OCI-LY3 (cell line): ENCODE results near the gene GNG2.

Experiments
- H2AFZ ChIP-seq: fragments of 200-600, 300-600 bp; shearing (Covaris generic); 2 replicates; pipeline ENCODE4 v1.6.0; 2014; ENCODE audit warnings: antibody characterized with exemption, low read depth, low read length
- H3K27ac ChIP-seq: fragments of 200-600, 300-600 bp; sonication (generic); 2 replicates; pipeline ENCODE4 v1.5.1; 2014; ENCODE audit warnings: mild to moderate bottlenecking, low read length, moderate library complexity, mixed read lengths
- H3K27me3 ChIP-seq: fragments of 200-600, 300-600 bp; sonication (generic); 2 replicates; pipeline ENCODE4 v1.6.1; 2014; ENCODE audit warnings: low read depth, low read length, mixed read lengths
- H3K36me3 ChIP-seq: fragments of 200-600, 300-600 bp; sonication (generic); replicated peaks from 2 replicates; pipeline ENCODE3; 2014; ENCODE audit warnings: low read depth, low read length, mixed read lengths
- H3K4me1 ChIP-seq: fragments of 300-600, 200-600 bp; sonication (generic); 2 replicates; pipeline ENCODE4 v1.6.1; 2014; ENCODE audit warnings: low read length, mixed read lengths
- H3K4me2 ChIP-seq: fragments of 200-600, 300-600 bp; sonication (generic); 2 replicates; pipeline ENCODE4 v1.6.1; 2014; ENCODE audit warnings: low read length, mixed read lengths
- H3K4me3 ChIP-seq: fragments of 300-600, 200-600 bp; sonication (generic); 2 replicates; pipeline ENCODE4 v1.5.1; 2014; ENCODE audit warnings: antibody characterized with exemption, mild to moderate bottlenecking, low read length, moderate library complexity
- H3K79me2 ChIP-seq: fragments of 300-600, 200-600 bp; shearing (Covaris generic); 2 replicates; pipeline ENCODE4 v1.6.1; 2014; ENCODE audit warnings: mild to moderate bottlenecking, low read length, mixed read lengths
- H3K9ac ChIP-seq: fragments of 300-600, 200-600 bp; shearing (Covaris generic); 2 replicates; pipeline ENCODE4 v1.6.0; 2014; ENCODE audit warnings: mild to moderate bottlenecking, low read length, moderate library complexity
- H3K9me3 ChIP-seq: fragments of 200-600, 300-600 bp; shearing (Covaris generic); 2 replicates; pipeline ENCODE4 v1.6.1; 2014; ENCODE audit warnings: low read length, mixed read lengths; ENCODE audit not compliant: insufficient read depth
- H4K20me1 ChIP-seq: fragments of 200-600, 300-600 bp; sonication (generic); 2 replicates; pipeline ENCODE4 v1.6.1; 2016; ENCODE audit warnings: low read length, mixed read lengths; ENCODE audit not compliant: insufficient read depth
- CTCF ChIP-seq: fragments of 200-600, 300-600 bp; sonication (generic); IDR thresholded peaks from 2 replicates; pipeline ENCODE4 v1.5.1; 2014; ENCODE audit warnings: antibody characterized with exemption, low read length, low read depth
- EZH2phosphoT487 ChIP-seq: fragments of 200-600 bp; shearing (Covaris generic); IDR thresholded peaks from 2 replicates; pipeline ENCODE4 v1.6.1; 2018; ENCODE audit warnings: antibody characterized with exemption, mixed run types, low read depth

Gene GNG2

DNA sequence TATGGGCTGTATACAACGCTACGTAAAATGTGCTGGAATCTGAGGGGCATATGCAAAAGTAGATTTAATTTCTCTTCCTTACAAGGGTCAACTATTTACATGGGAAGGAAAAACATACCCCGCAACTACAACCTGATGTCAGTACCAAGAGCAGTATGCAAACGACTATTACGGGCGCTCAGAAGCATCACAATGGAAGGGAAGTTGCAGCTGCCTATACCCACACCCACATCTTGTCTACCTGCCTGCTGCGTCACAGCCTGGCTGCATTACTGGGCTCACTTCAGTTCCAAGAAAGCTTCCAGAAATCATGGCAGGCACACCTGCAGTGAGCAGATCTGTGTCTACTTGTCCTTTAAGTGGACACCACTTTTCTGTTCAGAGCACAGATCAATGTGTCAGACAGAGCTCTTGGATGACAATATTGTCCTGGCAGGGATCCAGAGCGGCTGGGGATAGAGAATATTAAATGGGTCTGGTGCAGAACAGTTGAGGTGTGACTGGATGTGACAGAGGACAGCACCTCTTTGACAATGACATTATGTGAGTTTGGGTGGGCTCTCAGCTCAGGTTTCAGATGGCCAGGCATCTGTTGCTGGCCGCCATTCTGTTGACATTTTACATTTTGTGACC lies 41.5 kb upstream of the GNG2 start:
- no peak overlapping the region for H3K27ac ChIP-seq
- no peak overlapping the region for H3K4me2 ChIP-seq
- TF ChIP-seq EZH2phosphoT487 = no peak
- no peak for TF ChIP-seq CTCF
- peaks cover 10% of the 10 kb centered on the region; the same call in 1 of the 2 replicates for H3K27me3 ChIP-seq
- H3K79me2 ChIP-seq = no peaks in the 10 kb centered on the region
- H3K9me3 ChIP-seq = no peaks in the 10 kb centered on the region
- no peaks in the 10 kb centered on the region for H4K20me1 ChIP-seq
- no peaks in the 10 kb centered on the region for H3K36me3 ChIP-seq
- no peak overlapping the region for H3K9ac ChIP-seq
- H3K4me3 ChIP-seq = no peak overlapping the region
- H3K4me1 ChIP-seq = no peaks in the 10 kb centered on the region
- no peak overlapping the region for H2AFZ ChIP-seq

- Histone ChIP-seq H3K4me2 (no peak overlapping the region), H3K27ac (no peak overlapping the region), H3K9me3 (no peaks in the 10 kb centered on the region), H3K4me3 (no peak overlapping the region), H3K4me1 (no peaks in the 10 kb centered on the region), H3K79me2 (no peaks in the 10 kb centered on the region), H4K20me1 (no peaks in the 10 kb centered on the region), H3K9ac (no peak overlapping the region), H3K27me3 (peaks cover 15% of the 10 kb centered on the region; the same call in 1 of the 2 replicates), H2AFZ (no peak overlapping the region), H3K36me3 (no peaks in the 10 kb centered on the region)
- no peak for TF ChIP-seq EZH2phosphoT487
- TF ChIP-seq CTCF = no peak
Observed at GRCh38 chr14:51821822-51822221, 38.6 kb upstream of the GNG2 start.

DNA sequence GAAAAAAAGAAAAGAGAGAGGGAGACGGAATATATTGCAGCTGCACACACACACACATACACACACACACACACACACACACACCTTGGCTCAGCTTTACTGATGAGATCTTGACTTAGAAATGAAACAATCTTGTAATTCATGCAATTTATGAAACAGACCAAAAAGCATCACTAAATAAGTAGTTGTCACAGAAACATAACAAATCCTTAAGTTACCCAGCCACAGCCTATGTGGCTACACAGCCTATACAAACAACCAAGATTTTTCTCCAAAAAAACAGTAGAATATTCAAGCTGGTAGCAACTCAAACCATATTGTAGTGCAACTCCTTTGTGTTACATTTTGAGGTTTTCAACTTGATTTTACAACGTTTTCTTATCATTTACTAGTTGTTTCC lies 37.9 kb upstream of the GNG2 start:
- Histone ChIP-seq H3K4me1 (peaks cover 2% of the 10 kb centered on the region), H3K79me2 (no peaks in the 10 kb centered on the region), H2AFZ (no peak overlapping the region), H3K27ac (no peak overlapping the region), H3K4me3 (no peak overlapping the region), H3K9me3 (no peaks in the 10 kb centered on the region), H3K27me3 (peaks cover 22% of the 10 kb centered on the region), H3K36me3 (no peaks in the 10 kb centered on the region), H3K9ac (no peak overlapping the region), H3K4me2 (no peak overlapping the region), H4K20me1 (no peaks in the 10 kb centered on the region)
- no peak for TF ChIP-seq EZH2phosphoT487
- no peak for TF ChIP-seq CTCF

- no peak overlapping the region for H2AFZ ChIP-seq
Observed at GRCh38 chr14:51823706-51824105, 36.7 kb upstream of the GNG2 start.

More at GRCh38 chr14:51823706-51824105, 36.7 kb upstream of the GNG2 start:
- Histone ChIP-seq H3K27me3 (peaks cover 24% of the 10 kb centered on the region), H3K4me1 (peaks cover 14% of the 10 kb centered on the region), H3K4me3 (no peak overlapping the region), H3K4me2 (no peak overlapping the region), H3K79me2 (no peaks in the 10 kb centered on the region), H3K9me3 (no peaks in the 10 kb centered on the region), H3K27ac (no peak overlapping the region), H3K9ac (no peak overlapping the region), H3K36me3 (no peaks in the 10 kb centered on the region), H4K20me1 (no peaks in the 10 kb centered on the region)
- no peak for TF ChIP-seq CTCF
- no peak for TF ChIP-seq EZH2phosphoT487
